ENCODE measurements around the gene EFCC1. TPM values are rescaled to one million over a fixed set of nuclear protein-coding genes. Genes with fewer than 3 reads are reported as not detected.

The EFCC1 gene
- total RNA-seq, 1 experiment from 2014 or later: not detected

GRCh38 chr3:129070086-129070885 is 69.2 kb downstream of the EFCC1 start:
- Histone ChIP-seq H2AFZ (ENCODE audit: low read length) (no peak overlapping the region), H4K20me1 (ENCODE audit: insufficient read depth, low read depth, low read length) (no peaks in the 10 kb centered on the region), H3K9me2 (replicated peaks; ENCODE audit: insufficient read depth, low read length) (no peaks in the 10 kb centered on the region), H3K79me2 (ENCODE audit: low read length) (no peaks in the 10 kb centered on the region), H3K4me1 (ENCODE audit: low read length) (no peaks in the 10 kb centered on the region), H3K36me3 (ENCODE audit: insufficient read depth, low read length) (no peaks in the 10 kb centered on the region), H3K9me3 (ENCODE audit: low read length) (no peaks in the 10 kb centered on the region), H3K27ac (ENCODE audit: low read length) (no peak overlapping the region), H3K27me3 (ENCODE audit: low read length) (no peaks in the 10 kb centered on the region), H3K9ac (ENCODE audit: low read length) (no peak overlapping the region), H3K4me3 (ENCODE audit: low read length) (no peak overlapping the region), H3K4me2 (ENCODE audit: low read depth, low read length, poor library complexity, severe bottlenecking) (no peak overlapping the region)
- no peak for DNase-seq

GRCh38 chr3:129077222-129077621 is 76.1 kb downstream of the EFCC1 start:
- Histone ChIP-seq H2AFZ (ENCODE audit: low read length) (no peak overlapping the region), H3K9ac (ENCODE audit: low read length) (no peak overlapping the region), H3K4me3 (ENCODE audit: low read length) (no peak overlapping the region), H4K20me1 (ENCODE audit: insufficient read depth, low read depth, low read length) (no peaks in the 10 kb centered on the region), H3K79me2 (ENCODE audit: low read length) (no peaks in the 10 kb centered on the region), H3K4me1 (ENCODE audit: low read length) (no peaks in the 10 kb centered on the region), H3K27ac (ENCODE audit: low read length) (no peak overlapping the region), H3K9me2 (replicated peaks; ENCODE audit: insufficient read depth, low read length) (no peaks in the 10 kb centered on the region), H3K27me3 (ENCODE audit: low read length) (no peaks in the 10 kb centered on the region), H3K4me2 (ENCODE audit: low read depth, low read length, poor library complexity, severe bottlenecking) (no peak overlapping the region), H3K36me3 (ENCODE audit: insufficient read depth, low read length) (no peaks in the 10 kb centered on the region), H3K9me3 (ENCODE audit: low read length) (no peaks in the 10 kb centered on the region)
- DNase-seq: no peak

GRCh38 chr3:129078510-129078909 is 77.4 kb downstream of the EFCC1 start:
- H3K9me3 ChIP-seq (ENCODE audit: low read length): no peaks in the 10 kb centered on the region
- H3K9me2 ChIP-seq (replicated peaks; ENCODE audit: insufficient read depth, low read length): no peaks in the 10 kb centered on the region
- H3K4me3 ChIP-seq (ENCODE audit: low read length): no peak overlapping the region
- no peak overlapping the region for H3K27ac ChIP-seq (ENCODE audit: low read length)
- H3K79me2 ChIP-seq (ENCODE audit: low read length): no peaks in the 10 kb centered on the region
- H3K9ac ChIP-seq (ENCODE audit: low read length): no peak overlapping the region
- no peaks in the 10 kb centered on the region for H3K36me3 ChIP-seq (ENCODE audit: insufficient read depth, low read length)
- no peak overlapping the region for H3K4me2 ChIP-seq (ENCODE audit: low read depth, low read length, poor library complexity, severe bottlenecking)
- no peak for DNase-seq
- no peak overlapping the region for H2AFZ ChIP-seq (ENCODE audit: low read length)
- no peaks in the 10 kb centered on the region for H4K20me1 ChIP-seq (ENCODE audit: insufficient read depth, low read depth, low read length)
- no peaks in the 10 kb centered on the region for H3K27me3 ChIP-seq (ENCODE audit: low read length)
- no peaks in the 10 kb centered on the region for H3K4me1 ChIP-seq (ENCODE audit: low read length)

GRCh38 chr3:129081503-129081902 is 80.4 kb downstream of the EFCC1 start:
- Histone ChIP-seq H3K4me2 (ENCODE audit: low read depth, low read length, poor library complexity, severe bottlenecking) (no peak overlapping the region), H3K79me2 (ENCODE audit: low read length) (no peaks in the 10 kb centered on the region), H4K20me1 (ENCODE audit: insufficient read depth, low read depth, low read length) (no peaks in the 10 kb centered on the region), H3K9ac (ENCODE audit: low read length) (no peak overlapping the region), H3K27me3 (ENCODE audit: low read length) (no peaks in the 10 kb centered on the region), H3K4me1 (ENCODE audit: low read length) (no peaks in the 10 kb centered on the region), H3K4me3 (ENCODE audit: low read length) (no peak overlapping the region), H3K9me2 (replicated peaks; ENCODE audit: insufficient read depth, low read length) (no peaks in the 10 kb centered on the region), H3K27ac (ENCODE audit: low read length) (no peak overlapping the region), H3K36me3 (ENCODE audit: insufficient read depth, low read length) (no peaks in the 10 kb centered on the region), H2AFZ (ENCODE audit: low read length) (no peak overlapping the region), H3K9me3 (ENCODE audit: low read length) (no peaks in the 10 kb centered on the region)
- no peak for DNase-seq

GRCh38 chr3:129082026-129082425 is 80.9 kb downstream of the EFCC1 start:
- H3K79me2 ChIP-seq (ENCODE audit: low read length): no peaks in the 10 kb centered on the region

GRCh38 chr3:129084501-129084900 is 83.4 kb downstream of the EFCC1 start:
- H3K79me2 ChIP-seq (ENCODE audit: low read length): no peaks in the 10 kb centered on the region
- no peaks in the 10 kb centered on the region for H4K20me1 ChIP-seq (ENCODE audit: insufficient read depth, low read depth, low read length)
- H3K9ac ChIP-seq (ENCODE audit: low read length): no peak overlapping the region
- H3K4me3 ChIP-seq (ENCODE audit: low read length): no peak overlapping the region
- no peak overlapping the region for H2AFZ ChIP-seq (ENCODE audit: low read length)
- no peaks in the 10 kb centered on the region for H3K27me3 ChIP-seq (ENCODE audit: low read length)
- H3K4me2 ChIP-seq (ENCODE audit: low read depth, low read length, poor library complexity, severe bottlenecking): no peak overlapping the region
- no peaks in the 10 kb centered on the region for H3K9me3 ChIP-seq (ENCODE audit: low read length)
- H3K36me3 ChIP-seq (ENCODE audit: insufficient read depth, low read length): no peaks in the 10 kb centered on the region
- no peak overlapping the region for H3K27ac ChIP-seq (ENCODE audit: low read length)
- H3K4me1 ChIP-seq (ENCODE audit: low read length): no peaks in the 10 kb centered on the region
- H3K9me2 ChIP-seq (replicated peaks; ENCODE audit: insufficient read depth, low read length): no peaks in the 10 kb centered on the region
- DNase-seq: no peak

More at GRCh38 chr3:129082026-129082425, 80.9 kb downstream of the EFCC1 start:
- Histone ChIP-seq H3K9me3 (ENCODE audit: low read length) (no peaks in the 10 kb centered on the region), H3K9ac (ENCODE audit: low read length) (no peak overlapping the region), H3K4me3 (ENCODE audit: low read length) (no peak overlapping the region), H4K20me1 (ENCODE audit: insufficient read depth, low read depth, low read length) (no peaks in the 10 kb centered on the region), H3K4me1 (ENCODE audit: low read length) (no peaks in the 10 kb centered on the region), H3K27me3 (ENCODE audit: low read length) (no peaks in the 10 kb centered on the region), H3K36me3 (ENCODE audit: insufficient read depth, low read length) (no peaks in the 10 kb centered on the region), H3K27ac (ENCODE audit: low read length) (no peak overlapping the region), H3K4me2 (ENCODE audit: low read depth, low read length, poor library complexity, severe bottlenecking) (no peak overlapping the region), H3K9me2 (replicated peaks; ENCODE audit: insufficient read depth, low read length) (no peaks in the 10 kb centered on the region), H2AFZ (ENCODE audit: low read length) (no peak overlapping the region)
- DNase-seq: no peak

- DNase-seq: no peak
- Histone ChIP-seq H3K27me3 (ENCODE audit: low read length) (no peaks in the 10 kb centered on the region), H3K4me3 (ENCODE audit: low read length) (no peak overlapping the region), H3K36me3 (ENCODE audit: insufficient read depth, low read length) (no peaks in the 10 kb centered on the region), H3K4me1 (ENCODE audit: low read length) (no peaks in the 10 kb centered on the region), H3K9ac (ENCODE audit: low read length) (no peak overlapping the region), H3K4me2 (ENCODE audit: low read depth, low read length, poor library complexity, severe bottlenecking) (no peak overlapping the region), H3K9me2 (replicated peaks; ENCODE audit: insufficient read depth, low read length) (no peaks in the 10 kb centered on the region), H3K27ac (ENCODE audit: low read length) (no peak overlapping the region), H4K20me1 (ENCODE audit: insufficient read depth, low read depth, low read length) (no peaks in the 10 kb centered on the region), H2AFZ (ENCODE audit: low read length) (no peak overlapping the region), H3K79me2 (ENCODE audit: low read length) (no peaks in the 10 kb centered on the region), H3K9me3 (ENCODE audit: low read length) (no peaks in the 10 kb centered on the region)
These were observed 84.1 kb downstream of the EFCC1 start for GRCh38 chr3:129085165-129085715.

GRCh38 chr3:129085818-129086217 is 84.7 kb downstream of the EFCC1 start:
- Histone ChIP-seq H3K4me3 (ENCODE audit: low read length) (no peak overlapping the region), H3K79me2 (ENCODE audit: low read length) (no peaks in the 10 kb centered on the region), H4K20me1 (ENCODE audit: insufficient read depth, low read depth, low read length) (no peaks in the 10 kb centered on the region), H3K9me3 (ENCODE audit: low read length) (no peaks in the 10 kb centered on the region), H3K27me3 (ENCODE audit: low read length) (no peaks in the 10 kb centered on the region), H3K9me2 (replicated peaks; ENCODE audit: insufficient read depth, low read length) (no peaks in the 10 kb centered on the region), H3K9ac (ENCODE audit: low read length) (no peak overlapping the region), H3K36me3 (ENCODE audit: insufficient read depth, low read length) (no peaks in the 10 kb centered on the region), H3K27ac (ENCODE audit: low read length) (no peak overlapping the region), H3K4me1 (ENCODE audit: low read length) (no peaks in the 10 kb centered on the region), H3K4me2 (ENCODE audit: low read depth, low read length, poor library complexity, severe bottlenecking) (no peak overlapping the region), H2AFZ (ENCODE audit: low read length) (no peak overlapping the region)
- DNase-seq: no peak
